Nephron (organoid): ENCODE results near the gene SLC25A45.
A peak's percentile ranks its signal among the peaks of the same experiment; 100 is the strongest.

Source experiments
- H3K27ac Mint-ChIP-seq, 3 experiments: 2 replicates each; pipeline ENCODE4 v1.8.0; 2020; ENCODE audit warnings: mixed read lengths in 3 of 3, mild to moderate bottlenecking in 2 of 3, moderate library complexity in 1 of 3
- H3K27me3 Mint-ChIP-seq: 2 replicates; pipeline ENCODE4 v1.8.0; 2021; ENCODE audit warnings: low read depth, mild to moderate bottlenecking, moderate library complexity, mixed read lengths
- H3K36me3 Mint-ChIP-seq: 2 replicates; pipeline ENCODE4 v1.8.0; 2020; ENCODE audit warnings: low read depth, mixed read lengths
- H3K4me1 Mint-ChIP-seq: 2 replicates; pipeline ENCODE4 v1.8.0; 2020; ENCODE audit warnings: mixed read lengths
- H3K4me3 Mint-ChIP-seq, 3 experiments: 2 replicates each; pipeline ENCODE4 v1.8.0; 2020; ENCODE audit warnings: mild to moderate bottlenecking in 3 of 3, mixed read lengths in 3 of 3, moderate library complexity in 2 of 3
- H3K9me3 Mint-ChIP-seq: 2 replicates; pipeline ENCODE4 v1.8.0; 2020; ENCODE audit warnings: mixed read lengths
- CTCF ChIP-seq, 3 experiments: fragments of 200-600 bp; sonication (generic); IDR thresholded peaks; one replicate each; pipeline ENCODE4 v1.5.0; 2021; ENCODE audit warnings: antibody characterized with exemption in 3 of 3; ENCODE audit not compliant: unreplicated experiment in 3 of 3

The SLC25A45 gene

DNA sequence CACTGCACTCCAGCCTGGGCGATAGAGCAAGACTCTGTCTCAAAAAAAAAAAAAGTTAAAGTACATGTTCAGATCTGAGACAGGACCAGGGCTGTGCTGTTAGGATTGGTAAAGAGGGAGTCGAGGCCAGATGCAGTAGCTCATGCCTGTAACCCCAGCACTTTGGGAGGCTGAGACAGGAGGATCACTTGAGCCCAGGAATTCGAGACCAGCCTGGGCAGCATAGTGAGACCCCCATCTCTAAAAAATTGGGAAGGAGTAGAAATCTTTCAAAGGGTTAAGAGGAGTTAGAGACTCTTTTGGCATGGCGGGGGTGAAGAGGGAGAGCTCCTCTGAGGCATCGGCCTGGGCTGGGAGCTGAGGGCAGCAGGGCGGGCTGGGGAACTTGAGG is 11.8 kb downstream of the SLC25A45 start:
- Mint-ChIP-seq H3K4me3 (no peak overlapping the region), H3K27ac (peak overlapping the region in 1 of 3 experiments; percentile 1), H3K4me1 (peaks cover 14% of the 10 kb centered on the region), H3K9me3 (no peaks in the 10 kb centered on the region), H3K27me3 (peaks cover 21% of the 10 kb centered on the region), H3K36me3 (no peaks in the 10 kb centered on the region)
- no peak for TF ChIP-seq CTCF (IDR thresholded peaks at IDR 0.05; ENCODE audit: unreplicated experiment in 3 of 3)

- peaks cover 11% of the 10 kb centered on the region for H3K27me3 Mint-ChIP-seq
- H3K4me1 Mint-ChIP-seq = peaks cover 14% of the 10 kb centered on the region
- peak overlapping the region in 2 of 3 experiments; percentile 24 to 32 for H3K27ac Mint-ChIP-seq
- H3K36me3 Mint-ChIP-seq = no peaks in the 10 kb centered on the region
- no peaks in the 10 kb centered on the region for H3K9me3 Mint-ChIP-seq
- H3K4me3 Mint-ChIP-seq = no peak overlapping the region
- TF ChIP-seq CTCF (IDR thresholded peaks at IDR 0.05; ENCODE audit: unreplicated experiment in 3 of 3) = peak; percentile 69 to 83 (median 73)
Observed at GRCh38 chr11:65366340-65366773, 16.1 kb downstream of the SLC25A45 start.

- H3K9me3 Mint-ChIP-seq = no peaks in the 10 kb centered on the region
- TF ChIP-seq CTCF (IDR thresholded peaks at IDR 0.05; ENCODE audit: unreplicated experiment in 3 of 3) = no peak
- H3K27ac Mint-ChIP-seq = no peak overlapping the region
- no peak overlapping the region for H3K4me3 Mint-ChIP-seq
- peaks cover 6% of the 10 kb centered on the region for H3K4me1 Mint-ChIP-seq
- H3K36me3 Mint-ChIP-seq = no peaks in the 10 kb centered on the region
- H3K27me3 Mint-ChIP-seq = peaks cover 7% of the 10 kb centered on the region
Observed at GRCh38 chr11:65363770-65364169, 18.7 kb downstream of the SLC25A45 start.

GRCh38 chr11:65362966-65363365 is 19.5 kb downstream of the SLC25A45 start:
- peaks cover 6% of the 10 kb centered on the region for H3K4me1 Mint-ChIP-seq
- no peaks in the 10 kb centered on the region for H3K36me3 Mint-ChIP-seq
- peaks cover 10% of the 10 kb centered on the region for H3K27me3 Mint-ChIP-seq
- H3K9me3 Mint-ChIP-seq = no peaks in the 10 kb centered on the region
- H3K27ac Mint-ChIP-seq = no peak overlapping the region
- no peak for TF ChIP-seq CTCF (IDR thresholded peaks at IDR 0.05; ENCODE audit: unreplicated experiment in 3 of 3)
- H3K4me3 Mint-ChIP-seq = no peak overlapping the region

- Mint-ChIP-seq H3K27ac (peak overlapping the region in 1 of 3 experiments; percentile 67), H3K27me3 (peaks cover 15% of the 10 kb centered on the region), H3K9me3 (no peaks in the 10 kb centered on the region), H3K36me3 (no peaks in the 10 kb centered on the region), H3K4me1 (peaks cover 6% of the 10 kb centered on the region), H3K4me3 (no peak overlapping the region)
- TF ChIP-seq CTCF (IDR thresholded peaks at IDR 0.05; ENCODE audit: unreplicated experiment in 3 of 3) = no peak
Observed at GRCh38 chr11:65362320-65362931, 20.0 kb downstream of the SLC25A45 start.

- no peaks in the 10 kb centered on the region for H3K9me3 Mint-ChIP-seq
- peaks cover 34% of the 10 kb centered on the region for H3K27me3 Mint-ChIP-seq
- H3K4me3 Mint-ChIP-seq = peak overlapping the region in 1 of 3 experiments; percentile 2
- H3K36me3 Mint-ChIP-seq = peaks cover under 1% of the 10 kb centered on the region
- TF ChIP-seq CTCF (IDR thresholded peaks at IDR 0.05; ENCODE audit: unreplicated experiment in 3 of 3) = no peak
- peaks cover 18% of the 10 kb centered on the region for H3K4me1 Mint-ChIP-seq
- peak overlapping the region in 1 of 3 experiments; percentile 82 for H3K27ac Mint-ChIP-seq
Observed at GRCh38 chr11:65357856-65358356, 24.5 kb downstream of the SLC25A45 start.
